ENCODE measurements around the gene GPR42.

DNA sequence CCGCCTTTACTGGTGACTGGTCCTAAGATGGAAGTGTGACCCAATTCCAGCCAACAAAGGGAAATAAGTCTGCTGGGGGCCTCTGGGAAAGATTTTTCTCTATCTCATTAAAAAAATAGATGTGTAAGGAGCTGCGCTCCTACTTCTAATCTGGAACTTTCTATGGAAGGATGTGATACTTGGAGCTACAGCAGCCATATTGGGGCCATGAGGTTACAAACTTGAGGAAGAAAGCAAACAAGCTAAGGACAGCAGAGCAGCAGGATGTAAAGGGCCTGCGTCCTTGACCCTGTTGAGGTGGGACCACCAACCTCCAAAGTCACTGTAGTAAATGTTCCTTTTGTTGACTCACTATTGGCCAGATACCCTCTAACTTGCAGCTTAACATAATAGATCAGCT, 7.5 kb downstream of the GPR42 start:
- TF ChIP-seq, protein P1, sequence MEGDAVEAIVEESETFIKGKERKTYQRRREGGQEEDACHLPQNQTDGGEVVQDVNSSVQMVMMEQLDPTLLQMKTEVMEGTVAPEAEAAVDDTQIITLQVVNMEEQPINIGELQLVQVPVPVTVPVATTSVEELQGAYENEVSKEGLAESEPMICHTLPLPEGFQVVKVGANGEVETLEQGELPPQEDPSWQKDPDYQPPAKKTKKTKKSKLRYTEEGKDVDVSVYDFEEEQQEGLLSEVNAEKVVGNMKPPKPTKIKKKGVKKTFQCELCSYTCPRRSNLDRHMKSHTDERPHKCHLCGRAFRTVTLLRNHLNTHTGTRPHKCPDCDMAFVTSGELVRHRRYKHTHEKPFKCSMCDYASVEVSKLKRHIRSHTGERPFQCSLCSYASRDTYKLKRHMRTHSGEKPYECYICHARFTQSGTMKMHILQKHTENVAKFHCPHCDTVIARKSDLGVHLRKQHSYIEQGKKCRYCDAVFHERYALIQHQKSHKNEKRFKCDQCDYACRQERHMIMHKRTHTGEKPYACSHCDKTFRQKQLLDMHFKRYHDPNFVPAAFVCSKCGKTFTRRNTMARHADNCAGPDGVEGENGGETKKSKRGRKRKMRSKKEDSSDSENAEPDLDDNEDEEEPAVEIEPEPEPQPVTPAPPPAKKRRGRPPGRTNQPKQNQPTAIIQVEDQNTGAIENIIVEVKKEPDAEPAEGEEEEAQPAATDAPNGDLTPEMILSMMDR (IDR thresholded peaks at IDR 0.05) = no peak
- TF ChIP-seq EP300 (IDR thresholded peaks at IDR 0.05) (no peak), POLR2AphosphoS5 (IDR thresholded peaks at IDR 0.05) (no peak)

Data from suprapubic skin (tissue), 4 donors.